ENCODE data around the gene TTC13. TPM values are rescaled to one million over a fixed set of nuclear protein-coding genes. Genes with fewer than 3 reads are reported as not detected.

TTC13 gene
- total and polyA plus RNA-seq, 12 donors: 4.3 to 9.5 (median 7.3) TPM

DNA sequence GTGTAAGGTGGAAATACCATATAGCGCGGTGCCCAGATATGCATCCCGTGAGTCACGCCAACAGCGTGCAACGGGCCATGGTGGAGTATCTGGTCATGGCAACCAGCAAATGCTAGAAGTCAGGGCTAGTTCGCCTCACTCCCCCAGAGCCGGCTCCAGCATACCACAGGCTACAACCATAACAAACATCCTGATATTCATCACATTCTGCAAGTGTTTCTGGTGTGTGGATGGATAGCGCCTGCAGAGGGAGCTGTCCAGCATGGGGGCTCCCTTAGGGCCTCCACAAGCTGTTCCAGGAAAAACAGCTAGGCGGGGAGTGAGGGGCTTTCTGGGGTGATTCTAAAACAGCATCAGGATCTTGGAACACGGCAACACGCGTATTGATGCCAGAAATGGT is 117.2 kb downstream of the TTC13 start:
- H3K27me3 ChIP-seq: no peaks in the 10 kb centered on the region
- 91 to 97% methylated on average over 13 of the region's 13 CpGs for WGBS, 2 donors
- no peaks in the 10 kb centered on the region for H3K9me3 ChIP-seq
- intact Hi-C loops (cut with DNase I): loop anchor here in 3 of 10 donors (5.0 to 10.0 kb wide), 2 partner anchors 47 to 54 kb away; no protein-coding TSS in a partner anchor
- peaks cover 32 to 100% (median 88%) of the 10 kb centered on the region in 9 donors for H3K4me1 ChIP-seq
- H3K27ac ChIP-seq: peak overlapping the region in 7 of 10 donors; percentile 34 to 96 (median 64)
- no peak for DNase-seq
- TF ChIP-seq, protein P1, sequence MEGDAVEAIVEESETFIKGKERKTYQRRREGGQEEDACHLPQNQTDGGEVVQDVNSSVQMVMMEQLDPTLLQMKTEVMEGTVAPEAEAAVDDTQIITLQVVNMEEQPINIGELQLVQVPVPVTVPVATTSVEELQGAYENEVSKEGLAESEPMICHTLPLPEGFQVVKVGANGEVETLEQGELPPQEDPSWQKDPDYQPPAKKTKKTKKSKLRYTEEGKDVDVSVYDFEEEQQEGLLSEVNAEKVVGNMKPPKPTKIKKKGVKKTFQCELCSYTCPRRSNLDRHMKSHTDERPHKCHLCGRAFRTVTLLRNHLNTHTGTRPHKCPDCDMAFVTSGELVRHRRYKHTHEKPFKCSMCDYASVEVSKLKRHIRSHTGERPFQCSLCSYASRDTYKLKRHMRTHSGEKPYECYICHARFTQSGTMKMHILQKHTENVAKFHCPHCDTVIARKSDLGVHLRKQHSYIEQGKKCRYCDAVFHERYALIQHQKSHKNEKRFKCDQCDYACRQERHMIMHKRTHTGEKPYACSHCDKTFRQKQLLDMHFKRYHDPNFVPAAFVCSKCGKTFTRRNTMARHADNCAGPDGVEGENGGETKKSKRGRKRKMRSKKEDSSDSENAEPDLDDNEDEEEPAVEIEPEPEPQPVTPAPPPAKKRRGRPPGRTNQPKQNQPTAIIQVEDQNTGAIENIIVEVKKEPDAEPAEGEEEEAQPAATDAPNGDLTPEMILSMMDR (IDR thresholded peaks at IDR 0.05): peak in 1 of 9 donors; percentile 11
- no peak for ATAC-seq
- no peak overlapping the region for H3K4me3 ChIP-seq
- H3K36me3 ChIP-seq: peaks cover 0 to 9% (median 0%) of the 10 kb centered on the region in 9 donors

DNA sequence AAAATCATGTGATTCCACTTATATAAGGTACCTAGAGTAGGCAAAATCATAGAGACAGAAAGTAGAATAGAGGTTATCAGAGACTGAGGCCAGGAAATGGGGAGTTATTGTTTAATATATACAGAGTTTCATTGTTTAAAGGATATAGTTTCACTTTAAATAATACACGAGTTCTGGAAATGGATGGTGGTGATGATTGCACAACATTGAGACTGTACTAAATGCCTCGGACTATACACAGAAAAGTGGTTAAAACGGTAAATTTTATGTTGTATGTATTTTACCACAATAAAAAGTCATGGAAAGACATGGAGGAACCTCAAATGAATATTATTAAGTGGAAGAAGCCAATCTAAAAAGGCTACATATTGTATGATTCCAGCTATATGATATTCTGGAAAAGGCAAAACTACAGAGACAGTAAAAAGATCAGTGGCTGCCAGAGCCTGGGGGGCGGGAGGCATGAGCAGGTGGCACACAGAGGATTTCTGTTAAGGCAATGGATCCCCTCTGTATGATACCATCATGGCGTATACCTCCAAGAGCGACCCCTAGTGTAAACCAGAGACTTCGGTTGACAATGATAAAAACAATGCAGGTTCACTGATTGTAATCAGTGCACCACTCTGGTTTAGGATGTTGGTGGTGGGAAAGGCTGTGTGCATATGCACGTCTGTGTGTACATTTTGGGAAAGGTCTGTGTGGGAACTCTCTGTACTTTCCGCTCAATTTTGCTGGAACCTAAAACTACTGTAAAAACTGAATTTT is 117.9 kb downstream of the TTC13 start:
- H3K9me3 ChIP-seq: no peaks in the 10 kb centered on the region
- no peak overlapping the region for H3K4me3 ChIP-seq
- no peaks in the 10 kb centered on the region for H3K27me3 ChIP-seq
- no peak for ATAC-seq
- H3K27ac ChIP-seq: peak overlapping the region in 3 of 10 donors; percentile 64 to 89 (median 67)
- intact Hi-C loops (cut with DNase I): loop anchor here in 3 of 10 donors (5.0 to 10.0 kb wide), 2 partner anchors 46 to 54 kb away; no protein-coding TSS in a partner anchor
- no peak for DNase-seq
- 89 to 90% methylated on average over 9 of the region's 9 CpGs for WGBS, 2 donors
- peaks cover 0 to 9% (median 0%) of the 10 kb centered on the region in 9 donors for H3K36me3 ChIP-seq
- peaks cover 26 to 100% (median 82%) of the 10 kb centered on the region in 9 donors for H3K4me1 ChIP-seq
- TF ChIP-seq, protein P1 (IDR thresholded peaks at IDR 0.05): no peak

DNA sequence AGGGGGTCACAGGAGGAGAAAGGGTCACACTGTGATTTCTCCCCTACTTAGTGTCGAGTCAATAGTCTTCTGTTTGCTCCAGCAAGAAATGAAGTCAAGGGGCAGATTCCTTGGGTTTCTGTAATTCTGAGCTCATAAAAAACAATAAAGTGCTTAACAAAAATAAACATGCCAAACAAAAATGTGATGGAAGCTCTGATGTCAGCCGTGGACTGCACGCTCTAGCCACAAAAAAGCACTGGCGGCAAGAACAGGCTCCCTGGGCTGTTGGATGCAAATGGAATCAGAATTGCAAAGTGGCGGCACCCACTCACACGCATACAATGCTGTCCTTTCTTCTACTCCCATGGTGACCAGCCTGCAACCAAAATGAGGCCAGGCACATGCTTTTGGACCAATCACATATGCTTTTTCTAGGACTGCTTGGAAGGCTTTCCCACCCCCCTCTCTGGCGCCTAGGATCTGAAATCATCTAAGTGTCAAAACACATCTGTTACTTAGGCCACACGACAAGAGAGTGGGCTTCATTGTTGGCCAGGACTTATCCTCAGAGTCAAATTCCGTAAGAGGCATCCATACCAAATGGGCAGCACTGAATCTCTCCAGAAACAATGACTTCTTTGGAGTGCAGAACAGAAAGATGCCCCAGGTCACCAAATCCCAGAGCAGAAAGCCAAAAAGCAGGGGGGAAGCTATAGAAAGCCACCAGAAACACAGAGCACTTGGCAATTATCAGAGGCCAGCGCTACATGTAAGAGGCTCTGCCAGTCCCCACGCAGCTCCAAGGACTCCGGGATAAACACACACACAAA is 119.5 kb downstream of the TTC13 start:
- no peaks in the 10 kb centered on the region for H3K9me3 ChIP-seq
- DNase-seq (peak in 1 of 2 donors; percentile 44), ATAC-seq (peak in 7 of 8 donors; percentile 23 to 61 (median 50))
- H3K36me3 ChIP-seq: peaks cover 0 to 23% (median 0%) of the 10 kb centered on the region in 9 donors
- H3K4me3 ChIP-seq: no peak overlapping the region
- peaks cover 17 to 99% (median 70%) of the 10 kb centered on the region in 9 donors for H3K4me1 ChIP-seq
- H3K27ac ChIP-seq: peak overlapping the region in 7 of 10 donors; percentile 7 to 89 (median 41)
- intact Hi-C loops (cut with DNase I): no loop called here
- H3K27me3 ChIP-seq: no peaks in the 10 kb centered on the region
- TF ChIP-seq, protein P1 (IDR thresholded peaks at IDR 0.05): no peak
- 52 to 57% methylated on average over 12 of the region's 12 CpGs for WGBS, 2 donors

DNA sequence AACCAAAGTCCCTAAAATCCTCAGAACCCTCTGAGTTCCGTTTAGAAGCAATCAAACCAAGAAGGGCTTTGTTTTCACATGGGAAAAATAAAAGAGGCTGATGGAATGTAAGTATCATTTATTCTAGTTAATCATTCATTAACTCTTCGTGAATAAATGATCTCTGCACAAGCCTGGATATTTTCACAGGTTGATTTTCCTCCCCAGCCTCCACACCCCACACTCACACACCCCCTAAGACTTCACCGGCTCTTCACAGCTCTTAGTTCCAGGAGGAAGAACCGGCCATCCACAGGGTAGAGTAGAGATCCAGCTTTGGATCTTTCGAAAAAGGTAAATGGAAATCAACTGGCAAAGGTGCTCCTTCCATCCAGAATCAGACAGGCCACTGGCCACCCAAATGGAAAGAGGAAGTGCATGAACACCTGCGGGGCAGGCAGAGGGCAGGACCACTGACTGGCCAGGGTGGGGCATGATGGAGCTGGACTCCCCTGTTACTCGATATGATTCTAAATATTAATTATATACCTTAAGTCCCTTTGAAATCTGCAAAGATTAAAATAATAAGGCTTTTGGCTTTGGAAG is 120.3 kb downstream of the TTC13 start:
- WGBS, 2 donors: 88 to 90% methylated on average over 7 of the region's 7 CpGs
- Histone ChIP-seq H3K9me3 (peaks cover 0 to under 1% (median 0%) of the 10 kb centered on the region in 11 donors), H3K36me3 (peaks cover 0 to 31% (median 0%) of the 10 kb centered on the region in 9 donors), H3K4me3 (no peak overlapping the region), H3K27ac (peak overlapping the region in 6 of 10 donors; percentile 26 to 89 (median 44)), H3K4me1 (peaks cover 10 to 99% (median 69%) of the 10 kb centered on the region in 9 donors), H3K27me3 (no peaks in the 10 kb centered on the region)
- TF ChIP-seq, protein P1 (IDR thresholded peaks at IDR 0.05): no peak
- intact Hi-C loops (cut with DNase I): no loop called here
- ATAC-seq: no peak
- DNase-seq: no peak

Measured in heart right ventricle (tissue), 16 donors.